Liver (tissue), 3 donors: Measurements from ENCODE around the gene TMEM178B.

ENCODE experiments used
- FOXA1 ChIP-seq: IDR thresholded peaks from 2 replicates; pipeline ENCODE4 v1.6.1; 2016; ENCODE audit warnings: antibody characterized with exemption
- SP1 ChIP-seq: IDR thresholded peaks from 2 replicates; pipeline ENCODE4 v1.6.1; 2018; ENCODE audit warnings: antibody characterized with exemption, mild to moderate bottlenecking
- TAF1 ChIP-seq: conservative IDR thresholded peaks from 2 replicates; pipeline ENCODE4 v1.6.1; 2016; ENCODE audit warnings: antibody characterized with exemption, mild to moderate bottlenecking
- YY1 ChIP-seq: IDR thresholded peaks from 2 replicates; pipeline ENCODE4 v1.6.1; 2016; ENCODE audit warnings: antibody characterized with exemption, mild to moderate bottlenecking
- TF ChIP-seq, protein P1 (sequence below): fragments of 150-350 bp; IDR thresholded peaks from 2 replicates; pipeline ENCODE4 v1.5.1; 2017; ENCODE audit warnings: improper control_type of control experiment, low read depth, low read length; ENCODE audit not compliant: missing input control
- TF ChIP-seq, protein P2 (sequence below): IDR thresholded peaks from 2 replicates; pipeline ENCODE4 v1.6.1; 2016; ENCODE audit warnings: antibody characterized with exemption
- TF ChIP-seq, protein P3 (sequence below): IDR thresholded peaks from 2 replicates; pipeline ENCODE4 v1.6.1; 2016; ENCODE audit warnings: antibody characterized with exemption
- donor health status: healthy.
- donor health status: healthy.

DNA sequence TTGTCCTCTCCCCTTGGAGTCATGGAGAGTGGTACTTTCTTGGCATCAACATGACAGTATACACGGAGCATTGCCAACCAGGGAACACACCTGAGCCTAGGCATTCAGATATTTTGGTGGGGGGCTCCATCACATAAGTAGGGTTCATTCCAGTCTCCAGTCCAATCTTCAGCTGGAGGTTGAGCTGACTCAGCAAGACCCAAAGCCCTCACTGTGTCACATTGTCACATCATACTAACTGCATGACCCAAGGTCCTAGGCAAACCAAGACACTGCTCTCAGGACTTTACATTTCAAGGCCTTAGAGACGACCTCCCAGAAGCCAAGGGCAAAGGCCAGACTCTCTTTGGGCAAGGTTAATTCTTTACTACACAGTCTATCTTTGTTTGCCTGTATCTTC, 190.1 kb downstream of the TMEM178B start:
- TF ChIP-seq, protein P1, sequence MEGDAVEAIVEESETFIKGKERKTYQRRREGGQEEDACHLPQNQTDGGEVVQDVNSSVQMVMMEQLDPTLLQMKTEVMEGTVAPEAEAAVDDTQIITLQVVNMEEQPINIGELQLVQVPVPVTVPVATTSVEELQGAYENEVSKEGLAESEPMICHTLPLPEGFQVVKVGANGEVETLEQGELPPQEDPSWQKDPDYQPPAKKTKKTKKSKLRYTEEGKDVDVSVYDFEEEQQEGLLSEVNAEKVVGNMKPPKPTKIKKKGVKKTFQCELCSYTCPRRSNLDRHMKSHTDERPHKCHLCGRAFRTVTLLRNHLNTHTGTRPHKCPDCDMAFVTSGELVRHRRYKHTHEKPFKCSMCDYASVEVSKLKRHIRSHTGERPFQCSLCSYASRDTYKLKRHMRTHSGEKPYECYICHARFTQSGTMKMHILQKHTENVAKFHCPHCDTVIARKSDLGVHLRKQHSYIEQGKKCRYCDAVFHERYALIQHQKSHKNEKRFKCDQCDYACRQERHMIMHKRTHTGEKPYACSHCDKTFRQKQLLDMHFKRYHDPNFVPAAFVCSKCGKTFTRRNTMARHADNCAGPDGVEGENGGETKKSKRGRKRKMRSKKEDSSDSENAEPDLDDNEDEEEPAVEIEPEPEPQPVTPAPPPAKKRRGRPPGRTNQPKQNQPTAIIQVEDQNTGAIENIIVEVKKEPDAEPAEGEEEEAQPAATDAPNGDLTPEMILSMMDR = no peak
- TF ChIP-seq, protein P2, sequence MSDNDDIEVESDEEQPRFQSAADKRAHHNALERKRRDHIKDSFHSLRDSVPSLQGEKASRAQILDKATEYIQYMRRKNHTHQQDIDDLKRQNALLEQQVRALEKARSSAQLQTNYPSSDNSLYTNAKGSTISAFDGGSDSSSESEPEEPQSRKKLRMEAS = no peak
- TF ChIP-seq, protein P3, sequence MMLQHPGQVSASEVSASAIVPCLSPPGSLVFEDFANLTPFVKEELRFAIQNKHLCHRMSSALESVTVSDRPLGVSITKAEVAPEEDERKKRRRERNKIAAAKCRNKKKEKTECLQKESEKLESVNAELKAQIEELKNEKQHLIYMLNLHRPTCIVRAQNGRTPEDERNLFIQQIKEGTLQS = no peak
- TF ChIP-seq SP1 (no peak), TAF1 (no peak), YY1 (no peak), FOXA1 (no peak)
